ENCODE measurements around the gene OLIG1. TPM values are rescaled to one million over a fixed set of nuclear protein-coding genes. Genes with fewer than 3 reads are reported as not detected.

The OLIG1 gene
- total RNA-seq, 4 donors from 2014 or later, result not detected

- TF ChIP-seq, protein P1, sequence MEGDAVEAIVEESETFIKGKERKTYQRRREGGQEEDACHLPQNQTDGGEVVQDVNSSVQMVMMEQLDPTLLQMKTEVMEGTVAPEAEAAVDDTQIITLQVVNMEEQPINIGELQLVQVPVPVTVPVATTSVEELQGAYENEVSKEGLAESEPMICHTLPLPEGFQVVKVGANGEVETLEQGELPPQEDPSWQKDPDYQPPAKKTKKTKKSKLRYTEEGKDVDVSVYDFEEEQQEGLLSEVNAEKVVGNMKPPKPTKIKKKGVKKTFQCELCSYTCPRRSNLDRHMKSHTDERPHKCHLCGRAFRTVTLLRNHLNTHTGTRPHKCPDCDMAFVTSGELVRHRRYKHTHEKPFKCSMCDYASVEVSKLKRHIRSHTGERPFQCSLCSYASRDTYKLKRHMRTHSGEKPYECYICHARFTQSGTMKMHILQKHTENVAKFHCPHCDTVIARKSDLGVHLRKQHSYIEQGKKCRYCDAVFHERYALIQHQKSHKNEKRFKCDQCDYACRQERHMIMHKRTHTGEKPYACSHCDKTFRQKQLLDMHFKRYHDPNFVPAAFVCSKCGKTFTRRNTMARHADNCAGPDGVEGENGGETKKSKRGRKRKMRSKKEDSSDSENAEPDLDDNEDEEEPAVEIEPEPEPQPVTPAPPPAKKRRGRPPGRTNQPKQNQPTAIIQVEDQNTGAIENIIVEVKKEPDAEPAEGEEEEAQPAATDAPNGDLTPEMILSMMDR (IDR thresholded peaks at IDR 0.05; ENCODE audit: low read depth), result no peak
Measured at GRCh38 chr21:33023574-33024200, 46.3 kb upstream of the OLIG1 start.

GRCh38 chr21:33024201-33025103 lies 45.5 kb upstream of the OLIG1 start:
- TF ChIP-seq, protein P1 (IDR thresholded peaks at IDR 0.05; ENCODE audit: low read depth), result no peak

DNA sequence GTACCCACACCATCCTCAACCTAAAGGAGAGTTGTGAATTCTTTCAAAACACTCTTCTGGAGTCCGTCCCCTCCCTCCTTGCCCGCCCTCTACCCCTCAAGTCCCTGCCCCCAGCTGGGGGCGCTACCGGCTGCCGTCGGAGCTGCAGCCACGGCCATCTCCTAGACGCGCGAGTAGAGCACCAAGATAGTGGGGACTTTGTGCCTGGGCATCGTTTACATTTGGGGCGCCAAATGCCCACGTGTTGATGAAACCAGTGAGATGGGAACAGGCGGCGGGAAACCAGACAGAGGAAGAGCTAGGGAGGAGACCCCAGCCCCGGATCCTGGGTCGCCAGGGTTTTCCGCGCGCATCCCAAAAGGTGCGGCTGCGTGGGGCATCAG lies 44.8 kb upstream of the OLIG1 start:
- TF ChIP-seq, protein P1 (IDR thresholded peaks at IDR 0.05; ENCODE audit: low read depth), result no peak

GRCh38 chr21:33025489-33026442 lies 44.2 kb upstream of the OLIG1 start, which contains the start of gene OLIG2:
Gene OLIG2, plus strand, starts transcription at chr21:33025935. Its CDS starts 928 bp downstream, at chr21:33026863.
- TF ChIP-seq, protein P1 (IDR thresholded peaks at IDR 0.05; ENCODE audit: low read depth), result no peak

- TF ChIP-seq, protein P1 (IDR thresholded peaks at IDR 0.05; ENCODE audit: low read depth), result no peak
Measured at GRCh38 chr21:33026443-33026858, 43.5 kb upstream of the OLIG1 start.

DNA sequence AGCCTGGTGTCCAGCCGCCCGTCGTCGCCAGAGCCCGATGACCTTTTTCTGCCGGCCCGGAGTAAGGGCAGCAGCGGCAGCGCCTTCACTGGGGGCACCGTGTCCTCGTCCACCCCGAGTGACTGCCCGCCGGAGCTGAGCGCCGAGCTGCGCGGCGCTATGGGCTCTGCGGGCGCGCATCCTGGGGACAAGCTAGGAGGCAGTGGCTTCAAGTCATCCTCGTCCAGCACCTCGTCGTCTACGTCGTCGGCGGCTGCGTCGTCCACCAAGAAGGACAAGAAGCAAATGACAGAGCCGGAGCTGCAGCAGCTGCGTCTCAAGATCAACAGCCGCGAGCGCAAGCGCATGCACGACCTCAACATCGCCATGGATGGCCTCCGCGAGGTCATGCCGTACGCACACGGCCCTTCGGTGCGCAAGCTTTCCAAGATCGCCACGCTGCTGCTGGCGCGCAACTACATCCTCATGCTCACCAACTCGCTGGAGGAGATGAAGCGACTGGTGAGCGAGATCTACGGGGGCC lies 43.0 kb upstream of the OLIG1 start:
- TF ChIP-seq, protein P1 (IDR thresholded peaks at IDR 0.05; ENCODE audit: low read depth), result no peak
